NB4 (cell line): ENCODE data around the gene GPC4.

Source experiments
- DNase-seq: peaks from one replicate; pipeline ENCODE4 v3.0.0; 2010; ENCODE audit warnings: low read depth
- H3K4me3 ChIP-seq: one replicate; pipeline ENCODE4 v1.5.1; 2011; ENCODE audit warnings: mild to moderate bottlenecking, low read depth, low read length, moderate library complexity
- MYC ChIP-seq: IDR thresholded peaks from 2 replicates; pipeline ENCODE4 v1.6.1; 2011; ENCODE audit warnings: low read depth, low read length
- POLR2A ChIP-seq: IDR thresholded peaks from 2 replicates; pipeline ENCODE4 v1.6.1; 2011; ENCODE audit warnings: mild to moderate bottlenecking; ENCODE audit not compliant: insufficient read length; ENCODE audit errors: extremely low read depth
- TF ChIP-seq, protein P1 (sequence below): IDR thresholded peaks from one replicate; pipeline ENCODE4 v1.5.1; 2012; ENCODE audit warnings: low read depth, low read length
- TF ChIP-seq, protein P2 (sequence below): IDR thresholded peaks from 2 replicates; pipeline ENCODE4 v1.6.1; 2011; ENCODE audit warnings: low read depth, low read length

The GPC4 gene

DNA sequence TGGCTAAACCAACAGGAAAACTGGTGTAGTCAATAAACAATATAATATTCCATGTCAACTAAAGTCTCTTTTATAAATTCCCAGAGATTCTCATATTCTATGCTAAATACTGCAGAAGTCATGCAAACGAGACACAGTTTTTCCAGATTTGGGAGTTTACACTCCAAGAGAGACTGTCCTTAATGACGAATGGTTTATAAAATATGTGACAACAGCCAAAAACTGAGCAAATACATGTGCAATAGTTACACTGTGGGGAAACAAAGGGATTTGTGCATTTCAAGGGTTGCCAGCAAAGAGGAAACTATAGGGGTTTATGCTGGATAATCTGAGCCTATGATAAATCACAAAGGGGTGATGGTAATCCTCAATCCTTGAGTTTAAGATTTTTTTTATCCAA, 75.7 kb downstream of the GPC4 start:
- no peak for DNase-seq
- TF ChIP-seq, protein P1, sequence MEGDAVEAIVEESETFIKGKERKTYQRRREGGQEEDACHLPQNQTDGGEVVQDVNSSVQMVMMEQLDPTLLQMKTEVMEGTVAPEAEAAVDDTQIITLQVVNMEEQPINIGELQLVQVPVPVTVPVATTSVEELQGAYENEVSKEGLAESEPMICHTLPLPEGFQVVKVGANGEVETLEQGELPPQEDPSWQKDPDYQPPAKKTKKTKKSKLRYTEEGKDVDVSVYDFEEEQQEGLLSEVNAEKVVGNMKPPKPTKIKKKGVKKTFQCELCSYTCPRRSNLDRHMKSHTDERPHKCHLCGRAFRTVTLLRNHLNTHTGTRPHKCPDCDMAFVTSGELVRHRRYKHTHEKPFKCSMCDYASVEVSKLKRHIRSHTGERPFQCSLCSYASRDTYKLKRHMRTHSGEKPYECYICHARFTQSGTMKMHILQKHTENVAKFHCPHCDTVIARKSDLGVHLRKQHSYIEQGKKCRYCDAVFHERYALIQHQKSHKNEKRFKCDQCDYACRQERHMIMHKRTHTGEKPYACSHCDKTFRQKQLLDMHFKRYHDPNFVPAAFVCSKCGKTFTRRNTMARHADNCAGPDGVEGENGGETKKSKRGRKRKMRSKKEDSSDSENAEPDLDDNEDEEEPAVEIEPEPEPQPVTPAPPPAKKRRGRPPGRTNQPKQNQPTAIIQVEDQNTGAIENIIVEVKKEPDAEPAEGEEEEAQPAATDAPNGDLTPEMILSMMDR, result no peak
- no peak for TF ChIP-seq POLR2A
- TF ChIP-seq, protein P2, sequence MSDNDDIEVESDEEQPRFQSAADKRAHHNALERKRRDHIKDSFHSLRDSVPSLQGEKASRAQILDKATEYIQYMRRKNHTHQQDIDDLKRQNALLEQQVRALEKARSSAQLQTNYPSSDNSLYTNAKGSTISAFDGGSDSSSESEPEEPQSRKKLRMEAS, result no peak
- no peak for TF ChIP-seq MYC
- H3K4me3 ChIP-seq, result no peak overlapping the region

DNA sequence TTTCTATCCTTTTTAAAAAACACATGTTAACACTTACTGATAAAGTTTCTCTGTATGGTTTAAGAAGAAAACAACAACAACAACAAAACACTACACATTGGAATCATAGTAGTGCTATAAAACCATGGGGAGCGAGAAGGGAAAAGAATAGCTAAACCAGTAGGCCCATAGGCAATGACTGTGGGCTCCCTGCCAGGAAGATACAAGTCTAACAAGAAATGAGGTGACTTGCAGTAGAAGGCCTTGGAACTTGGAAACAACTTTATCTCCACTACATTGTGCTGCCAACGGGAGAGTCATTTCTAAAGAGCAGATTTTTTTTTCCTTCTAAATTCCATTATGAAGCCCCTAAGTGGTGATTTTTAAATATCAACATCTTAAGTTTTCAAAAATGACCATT, 78.0 kb downstream of the GPC4 start:
- TF ChIP-seq MYC (no peak), POLR2A (no peak)
- TF ChIP-seq, protein P1, result no peak
- TF ChIP-seq, protein P2, result no peak
- H3K4me3 ChIP-seq, result no peak overlapping the region
- no peak for DNase-seq

DNA sequence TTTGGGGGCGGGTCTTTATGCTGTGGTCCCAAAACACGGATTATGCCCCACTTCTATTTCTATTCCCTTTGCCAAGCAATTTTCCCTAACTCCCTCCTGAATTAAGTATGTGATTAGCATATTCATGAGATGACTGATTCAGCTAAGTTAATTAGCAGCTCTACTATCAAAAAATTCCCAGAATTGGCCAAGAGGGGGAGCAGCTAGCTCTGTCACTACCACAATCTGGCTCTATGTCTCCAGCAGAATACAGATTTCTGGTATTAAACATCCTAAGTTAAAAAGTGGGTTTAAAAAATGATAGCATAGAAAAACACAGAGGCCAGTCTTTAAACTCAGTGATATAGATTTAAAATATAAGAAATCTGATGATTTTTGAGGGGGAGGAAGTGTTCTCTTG, 80.3 kb downstream of the GPC4 start:
- H3K4me3 ChIP-seq, result no peak overlapping the region
- peak; percentile 13 for DNase-seq
- TF ChIP-seq, protein P2, result no peak
- TF ChIP-seq, protein P1, result peak; percentile 43

DNA sequence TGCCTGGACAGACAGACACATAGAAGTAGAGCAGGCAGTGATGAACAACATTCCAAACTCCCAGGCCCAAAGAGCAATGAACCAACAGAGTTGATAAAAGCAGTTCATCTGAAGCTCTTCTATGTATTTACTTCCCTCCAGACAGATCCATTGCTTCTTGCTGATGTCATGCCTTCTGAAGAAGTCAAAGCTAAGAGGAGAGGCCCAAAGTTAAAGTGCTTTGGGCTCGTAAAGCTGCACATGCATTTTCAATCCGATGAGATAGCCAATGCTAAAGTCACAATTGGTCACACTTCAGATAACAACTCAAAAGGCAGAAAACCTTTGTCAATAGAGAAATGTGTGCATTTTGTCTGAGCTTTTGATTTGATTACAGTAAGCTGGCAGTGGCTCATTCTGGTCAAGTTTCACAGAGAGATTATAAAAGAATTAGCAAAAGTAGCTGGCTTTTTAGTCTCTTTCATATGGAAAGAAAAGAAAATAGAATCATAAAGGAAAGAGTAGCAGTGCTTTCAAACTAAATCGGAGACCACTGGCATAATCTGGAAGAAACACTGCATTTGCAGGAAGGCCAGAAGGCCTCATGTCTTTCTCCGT, 82.0 kb downstream of the GPC4 start:
- TF ChIP-seq, protein P2, result no peak
- TF ChIP-seq MYC, result no peak
- TF ChIP-seq, protein P1, result no peak
- TF ChIP-seq POLR2A, result no peak

DNA sequence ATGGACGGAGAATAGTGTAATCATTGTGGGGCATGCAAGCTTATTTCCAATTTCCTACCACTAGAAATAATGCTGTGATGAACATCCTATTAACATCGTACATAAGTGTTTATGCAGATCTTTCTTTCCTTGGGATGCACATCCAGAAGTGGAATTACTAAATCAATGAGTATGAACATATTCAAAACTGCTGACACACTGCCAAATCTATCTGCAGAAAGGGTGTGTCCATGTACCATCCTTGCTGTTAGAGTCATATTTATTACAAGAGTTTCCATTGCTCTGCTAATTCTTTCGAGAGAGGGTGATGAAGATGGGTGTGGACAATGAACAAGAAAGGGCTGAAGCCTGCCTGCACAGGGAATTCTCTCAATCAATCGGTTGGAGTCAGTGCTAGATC, 82.6 kb downstream of the GPC4 start:
- DNase-seq, result no peak
- no peak overlapping the region for H3K4me3 ChIP-seq
- TF ChIP-seq, protein P1, result no peak
- no peak for TF ChIP-seq MYC
- no peak for TF ChIP-seq POLR2A
- TF ChIP-seq, protein P2, result no peak

More for the DNA sequence above, 82.0 kb downstream of the GPC4 start:
- no peak overlapping the region for H3K4me3 ChIP-seq
- no peak for DNase-seq
